ENCODE data around the gene AFF1. TPM values are rescaled to one million over a fixed set of nuclear protein-coding genes. Genes with fewer than 3 reads are reported as not detected.

Gene AFF1
- total RNA-seq, 1 donor from 2014 or later, result 89.3 TPM

DNA sequence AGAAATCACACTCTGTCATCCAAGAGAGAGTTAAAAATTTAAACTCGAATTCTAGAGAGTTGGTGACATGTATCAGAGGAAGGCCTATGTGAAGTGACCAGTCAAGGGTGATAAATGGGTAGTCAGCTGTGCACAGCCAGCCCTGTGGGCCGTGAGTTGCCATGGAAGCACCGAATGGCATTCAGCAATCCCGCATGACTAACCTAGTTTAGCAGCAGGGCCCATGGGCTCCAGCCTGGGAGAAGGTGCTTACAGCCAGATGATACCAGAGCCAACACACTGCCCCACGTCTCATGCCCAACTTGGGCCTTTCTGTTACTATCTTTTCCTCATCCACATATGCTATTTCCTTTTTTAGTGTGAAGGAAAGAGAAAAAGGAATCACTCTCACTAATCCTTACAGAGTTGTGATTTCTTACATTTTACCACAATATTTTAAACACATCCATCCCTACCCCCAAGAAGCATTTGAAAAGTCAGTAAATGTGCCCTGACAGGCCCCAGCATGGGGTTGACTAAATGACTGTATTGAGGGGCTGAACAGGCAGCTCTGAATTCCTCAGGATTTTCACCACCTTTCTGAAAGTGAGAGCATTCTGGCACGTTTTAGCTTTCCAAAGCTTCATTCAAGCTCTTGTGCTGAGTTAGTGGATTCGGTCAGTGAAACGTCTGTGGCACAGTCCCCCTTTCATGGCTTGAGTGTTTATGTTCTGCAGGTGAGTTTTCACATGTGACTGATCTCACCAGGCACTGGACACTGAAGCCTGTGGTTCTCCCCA, 104.2 kb downstream of the AFF1 start:
- TF ChIP-seq, protein P1, sequence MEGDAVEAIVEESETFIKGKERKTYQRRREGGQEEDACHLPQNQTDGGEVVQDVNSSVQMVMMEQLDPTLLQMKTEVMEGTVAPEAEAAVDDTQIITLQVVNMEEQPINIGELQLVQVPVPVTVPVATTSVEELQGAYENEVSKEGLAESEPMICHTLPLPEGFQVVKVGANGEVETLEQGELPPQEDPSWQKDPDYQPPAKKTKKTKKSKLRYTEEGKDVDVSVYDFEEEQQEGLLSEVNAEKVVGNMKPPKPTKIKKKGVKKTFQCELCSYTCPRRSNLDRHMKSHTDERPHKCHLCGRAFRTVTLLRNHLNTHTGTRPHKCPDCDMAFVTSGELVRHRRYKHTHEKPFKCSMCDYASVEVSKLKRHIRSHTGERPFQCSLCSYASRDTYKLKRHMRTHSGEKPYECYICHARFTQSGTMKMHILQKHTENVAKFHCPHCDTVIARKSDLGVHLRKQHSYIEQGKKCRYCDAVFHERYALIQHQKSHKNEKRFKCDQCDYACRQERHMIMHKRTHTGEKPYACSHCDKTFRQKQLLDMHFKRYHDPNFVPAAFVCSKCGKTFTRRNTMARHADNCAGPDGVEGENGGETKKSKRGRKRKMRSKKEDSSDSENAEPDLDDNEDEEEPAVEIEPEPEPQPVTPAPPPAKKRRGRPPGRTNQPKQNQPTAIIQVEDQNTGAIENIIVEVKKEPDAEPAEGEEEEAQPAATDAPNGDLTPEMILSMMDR (IDR thresholded peaks at IDR 0.05; ENCODE audit: unreplicated experiment), result no peak
- no peaks in the 10 kb centered on the region for H3K9me3 Mint-ChIP-seq (ENCODE audit: low read depth)
- H3K27ac Mint-ChIP-seq, result peak overlapping the region; percentile 84
- peaks cover 46% of the 10 kb centered on the region for H3K4me1 Mint-ChIP-seq (ENCODE audit: low read depth)
- H3K27me3 Mint-ChIP-seq, result no peaks in the 10 kb centered on the region
- H3K36me3 Mint-ChIP-seq (ENCODE audit: insufficient read depth), result no peaks in the 10 kb centered on the region
- no peak overlapping the region for H3K4me3 Mint-ChIP-seq (ENCODE audit: low read depth)
- DNase-seq (ENCODE audit: low spot score, unreplicated experiment), result peak; percentile 25

DNA sequence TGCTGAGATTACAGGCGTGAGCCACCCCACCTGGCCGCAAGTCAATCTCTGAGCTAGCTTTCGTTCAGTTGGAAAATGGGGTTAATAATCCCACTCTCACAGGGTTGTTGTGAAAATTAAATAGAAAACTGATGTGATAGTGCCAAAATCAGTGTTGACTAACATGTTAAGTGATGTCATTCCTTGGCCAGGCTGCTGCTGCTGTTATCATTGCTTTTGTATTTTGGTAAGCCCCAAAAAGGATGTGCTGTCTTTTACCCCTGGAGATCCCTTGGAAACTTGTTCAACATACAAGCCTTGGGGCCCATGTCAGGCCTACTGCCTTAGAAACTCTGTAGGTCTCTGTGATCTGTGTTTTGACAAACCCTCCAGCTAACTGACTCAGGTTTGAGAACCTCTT, 106.3 kb downstream of the AFF1 start:
- Mint-ChIP-seq H3K4me3 (ENCODE audit: low read depth) (no peak overlapping the region), H3K27me3 (no peaks in the 10 kb centered on the region), H3K9me3 (ENCODE audit: low read depth) (no peaks in the 10 kb centered on the region), H3K27ac (no peak overlapping the region), H3K4me1 (ENCODE audit: low read depth) (peaks cover 41% of the 10 kb centered on the region), H3K36me3 (ENCODE audit: insufficient read depth) (peaks cover under 1% of the 10 kb centered on the region)
- TF ChIP-seq, protein P1 (IDR thresholded peaks at IDR 0.05; ENCODE audit: unreplicated experiment), result no peak
- DNase-seq (ENCODE audit: low spot score, unreplicated experiment), result no peak

DNA sequence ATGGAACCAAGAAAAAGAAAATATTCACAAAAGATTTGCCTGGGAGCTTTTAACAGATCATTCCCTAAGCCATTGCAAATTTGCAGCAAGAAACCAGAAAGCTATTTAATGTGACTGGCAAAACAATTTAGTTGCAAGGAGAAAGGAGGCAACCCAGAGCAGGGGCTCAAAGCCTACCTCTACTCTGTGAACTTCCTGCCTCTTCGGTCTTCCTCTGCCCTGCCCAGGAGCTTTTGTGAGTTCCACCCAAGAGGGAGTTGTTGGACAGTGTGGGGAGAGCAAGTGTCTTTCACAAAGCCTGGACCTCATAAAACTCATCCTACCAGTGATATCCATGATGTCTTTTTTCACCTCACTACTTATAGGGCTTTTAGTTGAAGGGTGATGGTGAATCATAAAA, 107.4 kb downstream of the AFF1 start:
- Mint-ChIP-seq H3K27me3 (no peaks in the 10 kb centered on the region), H3K27ac (no peak overlapping the region), H3K4me1 (ENCODE audit: low read depth) (peaks cover 32% of the 10 kb centered on the region), H3K36me3 (ENCODE audit: insufficient read depth) (peaks cover 5% of the 10 kb centered on the region), H3K9me3 (ENCODE audit: low read depth) (no peaks in the 10 kb centered on the region), H3K4me3 (ENCODE audit: low read depth) (no peak overlapping the region)
- TF ChIP-seq, protein P1 (IDR thresholded peaks at IDR 0.05; ENCODE audit: unreplicated experiment), result no peak
- no peak for DNase-seq (ENCODE audit: low spot score, unreplicated experiment)

DNA sequence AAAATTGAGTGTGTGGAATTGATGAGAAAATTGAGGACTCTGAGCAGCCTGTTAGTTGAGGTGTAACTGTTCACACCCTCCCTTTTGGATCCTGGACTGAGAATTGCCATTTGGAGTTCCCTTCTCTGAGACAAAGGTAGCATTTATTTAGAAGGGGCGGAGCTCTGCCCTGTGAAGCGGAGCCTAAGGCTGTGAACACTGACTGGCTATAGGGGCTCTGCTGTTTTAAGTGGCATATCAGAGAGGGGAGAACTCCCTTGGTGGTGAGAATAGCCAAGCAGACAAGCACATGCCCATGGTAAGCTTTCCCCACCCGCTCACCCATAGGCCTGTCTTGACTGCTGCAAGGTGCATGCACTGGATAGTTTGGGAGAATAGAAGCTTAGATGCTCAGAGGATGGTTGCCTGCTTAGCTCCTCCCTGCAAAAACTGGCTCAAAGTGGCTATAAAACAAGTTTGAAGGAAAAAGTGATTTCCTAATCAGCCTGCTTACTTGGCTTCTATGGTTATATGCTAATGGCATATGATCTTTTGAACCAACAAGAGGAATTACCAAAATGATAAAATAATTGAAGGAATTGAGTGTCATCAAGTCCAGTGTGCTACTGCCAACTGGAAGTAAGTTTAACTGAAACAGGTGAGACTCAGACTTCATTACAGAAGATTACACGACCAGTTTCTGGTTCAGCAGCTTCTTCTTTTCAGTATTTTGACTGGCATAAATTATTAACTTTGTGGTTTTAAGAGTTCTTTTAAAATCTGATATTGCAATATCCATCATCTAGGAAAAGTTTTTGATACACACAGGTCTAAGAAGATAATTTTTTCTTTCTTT, 108.4 kb downstream of the AFF1 start:
- Mint-ChIP-seq H3K9me3 (ENCODE audit: low read depth) (no peaks in the 10 kb centered on the region), H3K27me3 (no peaks in the 10 kb centered on the region), H3K4me3 (ENCODE audit: low read depth) (no peak overlapping the region), H3K27ac (no peak overlapping the region), H3K36me3 (ENCODE audit: insufficient read depth) (peaks cover 10% of the 10 kb centered on the region), H3K4me1 (ENCODE audit: low read depth) (peaks cover 24% of the 10 kb centered on the region)
- no peak for DNase-seq (ENCODE audit: low spot score, unreplicated experiment)
- TF ChIP-seq, protein P1 (IDR thresholded peaks at IDR 0.05; ENCODE audit: unreplicated experiment), result no peak

DNA sequence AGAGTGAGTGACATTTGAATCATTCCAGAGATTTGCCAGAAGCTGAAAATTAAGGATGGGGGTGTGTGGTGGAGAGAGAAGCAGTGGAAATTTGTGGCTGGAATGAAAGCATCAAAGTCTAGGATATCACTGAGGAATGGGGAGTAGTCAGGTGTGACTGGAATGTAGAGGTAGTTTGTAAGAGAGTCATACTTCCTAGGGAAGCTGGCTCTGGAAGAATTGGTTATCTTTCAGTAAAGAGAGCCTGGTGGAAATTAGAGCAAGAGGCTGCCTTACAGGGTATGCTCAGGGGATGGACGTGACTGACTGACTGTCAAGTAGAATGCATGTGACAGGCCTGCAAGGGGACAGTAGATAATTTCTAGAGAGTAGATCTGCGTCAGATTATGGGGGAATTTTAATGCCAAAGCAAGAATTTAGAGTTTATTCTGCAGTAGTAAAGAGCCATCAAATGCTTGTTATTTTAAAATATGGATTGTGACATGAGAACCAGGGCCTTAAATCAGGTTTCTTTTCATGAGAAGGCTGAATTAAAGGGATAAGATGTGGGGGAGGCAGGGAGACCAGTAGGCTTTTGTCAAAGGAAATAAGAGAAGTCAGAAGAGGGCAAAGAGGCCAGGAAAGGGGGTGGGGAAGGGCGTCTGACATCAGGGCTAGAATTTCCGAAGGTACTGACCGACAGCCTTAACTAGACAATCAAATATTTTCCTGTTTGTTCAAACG, 109.9 kb downstream of the AFF1 start:
- H3K9me3 Mint-ChIP-seq (ENCODE audit: low read depth), result no peaks in the 10 kb centered on the region
- H3K4me1 Mint-ChIP-seq (ENCODE audit: low read depth), result peaks cover 12% of the 10 kb centered on the region
- DNase-seq (ENCODE audit: low spot score, unreplicated experiment), result no peak
- TF ChIP-seq, protein P1 (IDR thresholded peaks at IDR 0.05; ENCODE audit: unreplicated experiment), result no peak
- H3K36me3 Mint-ChIP-seq (ENCODE audit: insufficient read depth), result peaks cover 13% of the 10 kb centered on the region
- no peaks in the 10 kb centered on the region for H3K27me3 Mint-ChIP-seq
- no peak overlapping the region for H3K27ac Mint-ChIP-seq
- no peak overlapping the region for H3K4me3 Mint-ChIP-seq (ENCODE audit: low read depth)

All from progenitor cell of endocrine pancreas (in vitro differentiated cells).